Gastrocnemius medialis (tissue), 4 donors: Measurements from ENCODE around the gene SUCLA2. TPM values are rescaled to one million over a fixed set of nuclear protein-coding genes. Genes with fewer than 3 reads are reported as not detected.
"Not testable (repeated sequence)": the region's sequence is repeated elsewhere in the genome, so short reads cannot be mapped to it uniquely, and the experiment has no call there.

Experiments
- ATAC-seq, 2 donors: fragments of 150-250 bp; one replicate each; pipeline ENCODE4 v1.9.1; 2016
- DNase-seq, 2 donors: peaks; one replicate each; pipeline ENCODE4 v3.0.0-alpha.2; 2019
- H3K27ac ChIP-seq, 4 donors: fragments of 200-600 bp; sonication (generic); 1 replicate in 1 of 4; 2 replicates in 3 of 4; pipeline ENCODE4 v1.5.1; 2016 to 2018; ENCODE audit warnings: mild to moderate bottlenecking in 2 of 4, moderate library complexity in 1 of 4
- H3K27me3 ChIP-seq, 3 donors: fragments of 200-600 bp; sonication (generic) in 2 of 3; 1 replicate in 1 of 3; 2 replicates in 2 of 3; pipeline versions ENCODE4 v1.5.1 to v1.6.0; 2016 to 2019; ENCODE audit warnings: mild to moderate bottlenecking in 1 of 3, moderate library complexity in 1 of 3
- H3K36me3 ChIP-seq, 2 donors: fragments of 200-600 bp; sonication (generic) in 1 of 2; one replicate each; pipeline ENCODE4 v1.5.1; 2017 to 2018
- H3K4me1 ChIP-seq, 2 donors: fragments of 200-600 bp; sonication (generic) in 1 of 2; one replicate each; pipeline ENCODE4 v1.5.1; 2016 to 2017; ENCODE audit warnings: mild to moderate bottlenecking in 2 of 2
- H3K4me3 ChIP-seq, 4 donors: fragments of 200-600 bp; sonication (generic) in 3 of 4; 1 replicate in 1 of 4; 2 replicates in 3 of 4; pipeline ENCODE4 v1.5.1; 2016 to 2019; ENCODE audit warnings: mild to moderate bottlenecking in 2 of 4
- H3K9me3 ChIP-seq, 3 donors: fragments of 200-600 bp; sonication (generic) in 2 of 3; 1 replicate in 1 of 3; 2 replicates in 2 of 3; pipeline ENCODE4 v1.5.1; 2016 to 2019
- CTCF ChIP-seq, 5 experiments: fragments of 450-650 bp in 3 of 5; fragments of 200-600 bp in 2 of 5; sonication (generic) in 2 of 5; IDR thresholded peaks in 4 of 5; conservative IDR thresholded peaks in 1 of 5; 1 replicate in 4 of 5; 2 replicates in 1 of 5; pipeline ENCODE4 v1.5.1; 2016 to 2019; ENCODE audit warnings: antibody characterized with exemption in 5 of 5, mild to moderate bottlenecking in 3 of 5, moderate library complexity in 3 of 5
- POLR2A ChIP-seq, 2 donors: fragments of 450-650 bp; IDR thresholded peaks; one replicate each; pipeline ENCODE4 v1.6.1; 2017; ENCODE audit warnings: antibody characterized with exemption in 2 of 2, mild to moderate bottlenecking in 2 of 2, moderate library complexity in 2 of 2
- in situ Hi-C, 4 donors: fragments of 200-750 bp; cut with MboI; loops; one replicate each; pipeline versions ENCODE4 v1.15.0 to v1.8.0; 2017; ENCODE audit warnings: low sequenced_read_pairs in 4 of 4
- intact Hi-C: fragments of 100-400 bp; cut with DNase I; formaldehyde crosslinking; loops from one replicate; pipeline ENCODE4 v1.15.1; 2023; ENCODE audit warnings: low total_unique reads
- total RNA-seq, 4 donors: library from RNA; depleted of rRNA; stranded (reverse); fragments of >200 nt; gene quantifications; one replicate each; pipeline versions ENCODE4 v1.1.0 to v1.2.3, GENCODE V29; 2016

SUCLA2 gene
- total RNA-seq, 4 donors from 2014 or later, result 82.2 to 142 (median 97.0) TPM

DNA sequence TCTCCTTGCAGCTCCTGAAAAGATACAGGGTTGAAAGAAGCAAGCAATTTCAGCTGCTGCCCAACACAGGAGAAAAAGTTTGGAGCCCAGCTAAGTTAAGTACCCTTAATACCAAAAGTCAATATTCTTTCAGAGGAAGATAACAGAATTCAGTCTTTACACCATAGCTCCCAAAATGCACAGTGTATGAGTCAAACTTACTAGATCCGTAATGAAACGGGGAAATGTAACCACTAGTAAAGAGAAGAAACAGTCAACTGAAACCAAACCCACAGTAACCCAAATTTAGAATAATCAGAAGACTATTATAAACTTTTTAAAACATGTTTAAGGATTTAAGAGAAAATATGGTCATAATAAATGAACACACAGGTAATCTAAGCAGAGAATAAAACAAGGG is 45.2 kb downstream of the SUCLA2 start:
- Histone ChIP-seq H3K4me3 (no peak overlapping the region), H3K27me3 (no peaks in the 10 kb centered on the region), H3K9me3 (no peaks in the 10 kb centered on the region), H3K36me3 (peaks cover 4 to 13% of the 10 kb centered on the region in 2 donors), H3K27ac (no peak overlapping the region), H3K4me1 (no peaks in the 10 kb centered on the region)
- DNase-seq (no peak), ATAC-seq (no peak)
- intact Hi-C loops (no loop called here), in situ Hi-C loops (no loop called here)
- no peak for TF ChIP-seq CTCF (IDR thresholded peaks at IDR 0.05 in 4 of 5, conservative IDR thresholded peaks at IDR 0.05 in 1 of 5)
- no peak for TF ChIP-seq POLR2A (IDR thresholded peaks at IDR 0.05)

- H3K27ac ChIP-seq, result no peak overlapping the region
- TF ChIP-seq CTCF (IDR thresholded peaks at IDR 0.05 in 4 of 5, conservative IDR thresholded peaks at IDR 0.05 in 1 of 5), result no peak
- no peak for TF ChIP-seq POLR2A (IDR thresholded peaks at IDR 0.05)
- no peaks in the 10 kb centered on the region for H3K9me3 ChIP-seq
- no peak for ATAC-seq
- peaks cover 4 to 38% of the 10 kb centered on the region in 2 donors for H3K36me3 ChIP-seq
- no peak overlapping the region for H3K4me3 ChIP-seq
- no peaks in the 10 kb centered on the region for H3K4me1 ChIP-seq
- intact Hi-C loops, result no loop called here
- in situ Hi-C loops, result no loop called here
- DNase-seq, result no peak
- H3K27me3 ChIP-seq, result no peaks in the 10 kb centered on the region
These were observed 51.3 kb downstream of the SUCLA2 start for GRCh38 chr13:47949799-47950198.

DNA sequence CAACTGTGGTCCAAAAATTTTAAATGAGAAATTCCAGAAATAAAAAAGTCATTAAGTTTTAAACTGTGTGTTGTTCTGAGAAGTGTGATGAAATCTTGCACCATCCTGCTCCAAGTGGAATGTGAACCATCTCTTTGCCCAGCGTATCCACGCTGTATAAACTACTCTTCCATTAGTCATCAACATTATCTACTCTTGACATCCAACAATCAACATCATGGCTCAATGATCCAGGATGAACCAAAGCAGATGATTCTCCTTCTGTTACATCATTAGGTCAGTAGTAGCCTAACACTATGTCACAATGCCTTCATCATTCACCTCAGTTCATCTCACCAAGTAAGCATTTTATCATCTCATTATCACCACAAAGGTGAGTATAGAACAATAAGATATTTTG is 55.3 kb downstream of the SUCLA2 start:
- Histone ChIP-seq H3K9me3 (no peaks in the 10 kb centered on the region), H3K4me3 (no peak overlapping the region), H3K27ac (no peak overlapping the region), H3K36me3 (peaks cover 0 to 40% of the 10 kb centered on the region in 2 donors), H3K27me3 (no peaks in the 10 kb centered on the region), H3K4me1 (no peaks in the 10 kb centered on the region)
- in situ Hi-C loops (no loop called here), intact Hi-C loops (no loop called here)
- DNase-seq, result no peak
- no peak for TF ChIP-seq POLR2A (IDR thresholded peaks at IDR 0.05)
- TF ChIP-seq CTCF (IDR thresholded peaks at IDR 0.05 in 4 of 5, conservative IDR thresholded peaks at IDR 0.05 in 1 of 5), result no peak
- ATAC-seq, result no peak

GRCh38 chr13:47945146-47945545 is 55.9 kb downstream of the SUCLA2 start:
- in situ Hi-C loops, H3K9me3 ChIP-seq, H3K4me1 ChIP-seq, DNase-seq, intact Hi-C loops, H3K27ac ChIP-seq, ATAC-seq, H3K4me3 ChIP-seq, H3K27me3 ChIP-seq: not testable (repeated sequence)
- H3K36me3 ChIP-seq, result peaks cover 0 to 41% of the 10 kb centered on the region in 2 donors

- ATAC-seq, result no peak
- Histone ChIP-seq H3K27ac (no peak overlapping the region), H3K27me3 (no peaks in the 10 kb centered on the region), H3K4me3 (no peak overlapping the region), H3K36me3 (peaks cover 0 to 7% of the 10 kb centered on the region in 2 donors), H3K4me1 (peaks cover 9 to 13% of the 10 kb centered on the region in 2 donors), H3K9me3 (no peaks in the 10 kb centered on the region)
- no peak for TF ChIP-seq CTCF (IDR thresholded peaks at IDR 0.05 in 4 of 5, conservative IDR thresholded peaks at IDR 0.05 in 1 of 5)
- TF ChIP-seq POLR2A (IDR thresholded peaks at IDR 0.05), result no peak
- in situ Hi-C loops (no loop called here), intact Hi-C loops (no loop called here)
- no peak for DNase-seq
These were observed 66.7 kb downstream of the SUCLA2 start for GRCh38 chr13:47934371-47934770.
